KMS-11 (cell line): Measurements from ENCODE around the gene THSD7A.

Experiments
- H2AFZ ChIP-seq: fragments of 200-600 bp; sonication (generic); 2 replicates; pipeline ENCODE4 v1.6.1; 2016; ENCODE audit warnings: antibody characterized with exemption, mixed run types, low read depth
- H3K27ac ChIP-seq: fragments of 200-600 bp; sonication (generic); 2 replicates; pipeline ENCODE4 v1.6.1; 2016; ENCODE audit warnings: mild to moderate bottlenecking, mixed run types
- H3K27me3 ChIP-seq: fragments of 200-600 bp; sonication (generic); 2 replicates; pipeline ENCODE4 v1.6.1; 2017; ENCODE audit warnings: mild to moderate bottlenecking, low read depth, mixed run types, moderate library complexity; ENCODE audit not compliant: insufficient read depth
- H3K36me3 ChIP-seq: fragments of 200-600 bp; sonication (generic); 2 replicates; pipeline ENCODE4 v1.6.1; 2017; ENCODE audit warnings: mild to moderate bottlenecking, mixed run types; ENCODE audit not compliant: insufficient read depth
- H3K4me1 ChIP-seq: fragments of 200-600 bp; sonication (generic); 2 replicates; pipeline ENCODE4 v1.6.1; 2016; ENCODE audit warnings: mild to moderate bottlenecking, low read depth, mixed run types; ENCODE audit not compliant: poor library complexity, severe bottlenecking
- H3K4me2 ChIP-seq: fragments of 200-600 bp; sonication (generic); 2 replicates; pipeline ENCODE4 v1.7.0; 2016; ENCODE audit warnings: mild to moderate bottlenecking, mixed run types
- H3K4me3 ChIP-seq: fragments of 200-600 bp; sonication (generic); IDR thresholded peaks from 2 replicates; pipeline ENCODE4 v1.6.1; 2017; ENCODE audit warnings: low read depth, low read length, mixed read lengths; ENCODE audit not compliant: insufficient read depth
- H3K79me2 ChIP-seq: fragments of 200-600 bp; sonication (generic); 2 replicates; pipeline ENCODE4 v1.6.1; 2016; ENCODE audit warnings: low read depth, mixed run types; ENCODE audit not compliant: insufficient read depth
- H3K9ac ChIP-seq: fragments of 200-600 bp; sonication (generic); 2 replicates; pipeline ENCODE4 v1.6.1; 2016; ENCODE audit warnings: mild to moderate bottlenecking, mixed run types
- H4K20me1 ChIP-seq: fragments of 200-600 bp; sonication (generic); 2 replicates; pipeline ENCODE4 v1.6.1; 2016; ENCODE audit warnings: mild to moderate bottlenecking, mixed run types; ENCODE audit not compliant: insufficient read depth
- CTCF ChIP-seq: fragments of 200-600 bp; sonication (generic); conservative IDR thresholded peaks from 2 replicates; pipeline ENCODE4 v1.6.1; 2017; ENCODE audit warnings: low read depth, mild to moderate bottlenecking, antibody characterized with exemption, low read length, moderate library complexity, mixed read lengths

THSD7A gene

GRCh38 chr7:11833431-11833830, 1.4 kb upstream of the THSD7A start:
- Histone ChIP-seq H3K36me3 (no peaks in the 10 kb centered on the region), H3K79me2 (no peaks in the 10 kb centered on the region), H3K4me3 (no peak overlapping the region), H2AFZ (no peak overlapping the region), H3K27me3 (no peaks in the 10 kb centered on the region), H3K27ac (no peak overlapping the region), H3K9ac (no peak overlapping the region), H4K20me1 (no peaks in the 10 kb centered on the region), H3K4me2 (no peak overlapping the region), H3K4me1 (no peaks in the 10 kb centered on the region)
- TF ChIP-seq CTCF, result no peak

- TF ChIP-seq CTCF, result no peak
- 0 out of 2 replicates have a peak overlapping the region, but pooled peaks have one; percentile 58 for H2AFZ ChIP-seq
- H3K9ac ChIP-seq, result no peak overlapping the region
- H3K27me3 ChIP-seq, result no peaks in the 10 kb centered on the region
- H3K27ac ChIP-seq, result no peak overlapping the region
- no peaks in the 10 kb centered on the region for H4K20me1 ChIP-seq
- H3K36me3 ChIP-seq, result no peaks in the 10 kb centered on the region
- H3K79me2 ChIP-seq, result no peaks in the 10 kb centered on the region
- no peak overlapping the region for H3K4me3 ChIP-seq
- H3K4me1 ChIP-seq, result no peaks in the 10 kb centered on the region
- peak overlapping the region; percentile 30 for H3K4me2 ChIP-seq
Observed at GRCh38 chr7:11831156-11831735, 752 bp downstream of the THSD7A start.

DNA sequence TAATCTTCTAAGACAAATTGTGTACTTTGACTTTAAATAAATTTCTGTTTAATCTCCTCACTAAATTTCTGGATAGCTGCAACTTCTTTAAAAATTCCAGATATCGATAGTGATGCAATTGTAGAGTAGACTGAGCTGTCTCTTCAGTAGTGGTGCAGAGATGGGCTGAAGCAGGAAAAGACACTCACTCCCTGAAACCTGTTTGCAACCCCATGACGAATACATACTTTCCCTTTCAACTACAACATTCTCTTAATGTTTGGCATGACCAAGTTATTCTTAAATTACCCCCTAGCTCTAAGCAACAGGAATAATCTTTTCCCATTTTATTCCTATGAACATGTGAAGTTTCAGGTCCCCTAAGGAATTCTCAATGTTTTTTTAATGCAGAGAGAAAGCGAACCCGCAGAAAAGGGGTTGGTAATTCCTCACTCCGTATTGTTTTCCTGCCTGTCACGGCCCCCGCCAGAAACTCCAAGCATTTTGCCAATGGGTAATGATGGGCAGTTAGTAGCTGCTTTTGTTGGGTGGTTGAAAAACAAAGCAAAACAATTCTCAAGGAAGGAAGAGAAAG, 1.3 kb downstream of the THSD7A start:
- no peak overlapping the region for H3K4me3 ChIP-seq
- no peak overlapping the region for H3K9ac ChIP-seq
- no peak overlapping the region for H2AFZ ChIP-seq

GRCh38 chr7:11829954-11830353, 2.0 kb downstream of the THSD7A start:
- TF ChIP-seq CTCF, result no peak
- Histone ChIP-seq H3K36me3 (no peaks in the 10 kb centered on the region), H3K27me3 (no peaks in the 10 kb centered on the region), H3K4me2 (no peak overlapping the region), H3K4me1 (no peaks in the 10 kb centered on the region), H2AFZ (no peak overlapping the region), H3K4me3 (no peak overlapping the region), H3K27ac (no peak overlapping the region), H4K20me1 (no peaks in the 10 kb centered on the region), H3K79me2 (no peaks in the 10 kb centered on the region), H3K9ac (no peak overlapping the region)

More for the DNA sequence above, 1.3 kb downstream of the THSD7A start:
- Histone ChIP-seq H3K36me3 (no peaks in the 10 kb centered on the region), H3K4me1 (no peaks in the 10 kb centered on the region), H3K79me2 (no peaks in the 10 kb centered on the region), H3K4me2 (no peak overlapping the region), H3K27ac (no peak overlapping the region), H3K27me3 (no peaks in the 10 kb centered on the region), H4K20me1 (no peaks in the 10 kb centered on the region)
- TF ChIP-seq CTCF, result no peak
